Stimulated activated CD4-positive, alpha-beta T cell treated with anti-CD3 and anti-CD28 coated beads, Interleukin-4, amount 100 ng/mL, for 24 hours (primary cell): ENCODE measurements around the gene LY6G6C.

Experiments
- DNase-seq: peaks from one replicate; pipeline ENCODE4 v3.0.0-alpha.2; 2020

Gene LY6G6C

DNA sequence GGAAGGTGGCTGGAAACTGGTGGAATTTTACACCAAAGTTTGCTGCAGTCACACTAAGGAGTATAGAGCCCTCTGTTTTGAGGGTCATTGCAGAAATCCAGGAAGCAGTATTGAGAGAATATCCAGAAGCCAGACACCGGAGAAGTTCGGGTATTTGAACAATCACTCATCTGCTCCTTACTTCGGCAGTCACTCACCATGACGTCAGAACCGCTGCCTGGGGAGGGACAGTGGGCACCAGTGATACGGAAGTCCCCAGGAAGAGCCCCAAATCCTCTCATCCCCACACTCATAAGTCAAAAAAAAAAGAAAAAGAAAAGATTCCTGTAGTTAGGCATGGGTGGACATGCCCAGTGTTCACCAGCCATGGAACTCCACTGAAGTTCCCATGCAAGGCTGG lies 44.6 kb downstream of the LY6G6C start:
- no peak for DNase-seq

DNA sequence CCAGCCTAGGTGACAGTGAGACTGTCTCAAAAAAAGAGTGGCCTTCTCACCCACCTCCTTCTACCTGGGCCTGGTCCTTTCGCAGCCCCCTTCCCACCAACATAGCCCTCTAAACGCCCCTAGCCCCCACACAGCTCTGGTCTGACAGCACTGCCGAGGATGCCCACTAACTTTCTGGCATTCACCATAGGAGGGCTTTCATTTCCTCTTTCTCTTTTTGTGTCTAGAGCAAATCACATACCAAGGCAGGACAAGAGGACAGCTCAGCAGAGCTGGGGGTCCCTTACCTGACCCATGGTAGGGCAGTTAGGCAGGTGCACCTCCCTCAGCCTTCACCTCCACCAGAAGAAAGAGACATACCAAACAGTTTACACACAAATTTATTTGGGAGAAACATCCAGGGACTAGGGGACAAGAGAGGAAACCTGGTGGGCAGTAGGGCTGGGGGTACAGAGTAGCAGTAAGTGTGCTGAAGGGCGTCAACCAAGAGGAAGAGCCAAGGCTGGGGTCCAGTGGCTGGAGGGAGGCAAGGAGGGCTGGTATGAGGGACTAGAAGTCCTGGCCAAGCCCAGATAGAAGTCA lies 45.1 kb downstream of the LY6G6C start:
- no peak for DNase-seq

DNA sequence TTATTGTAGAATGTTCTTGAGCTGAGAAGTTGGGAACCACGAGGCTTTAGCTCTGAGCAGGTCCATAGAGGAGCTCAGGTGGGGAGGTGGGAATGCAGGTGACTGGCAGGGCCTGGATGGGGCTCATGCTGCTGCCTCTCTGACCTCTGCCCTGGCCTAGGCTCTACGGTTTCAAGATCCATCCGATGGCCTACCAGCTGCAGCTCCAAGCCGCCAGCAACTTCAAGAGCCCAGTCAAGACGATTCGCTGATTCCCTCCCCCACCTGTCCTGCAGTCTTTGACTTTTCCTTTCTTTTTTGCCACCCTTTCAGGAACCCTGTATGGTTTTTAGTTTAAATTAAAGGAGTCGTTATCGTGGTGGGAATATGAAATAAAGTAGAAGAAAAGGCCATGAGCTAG lies 51.9 kb downstream of the LY6G6C start, which contains the start of gene LY6G5B:
Gene LY6G5B, plus strand, starts transcription at position 301 of the 400 bp plus-strand sequence. CDS start 975 bp downstream, outside the sequence.
- no peak for DNase-seq
